PC-9 (cell line): ENCODE measurements around the gene BANP.

Source experiments
- EZH2 ChIP-seq: fragments of 200-600 bp; sonication (generic); IDR thresholded peaks from 2 replicates; pipeline ENCODE4 v1.8.0; 2017; ENCODE audit warnings: antibody characterized with exemption, low read depth
- TF ChIP-seq, protein P1 (sequence below): fragments of 200-600 bp; sonication (generic); conservative IDR thresholded peaks from 2 replicates; pipeline ENCODE4 v1.6.1; 2017; ENCODE audit warnings: mixed run types, antibody characterized with exemption, mild to moderate bottlenecking, moderate library complexity

DNA sequence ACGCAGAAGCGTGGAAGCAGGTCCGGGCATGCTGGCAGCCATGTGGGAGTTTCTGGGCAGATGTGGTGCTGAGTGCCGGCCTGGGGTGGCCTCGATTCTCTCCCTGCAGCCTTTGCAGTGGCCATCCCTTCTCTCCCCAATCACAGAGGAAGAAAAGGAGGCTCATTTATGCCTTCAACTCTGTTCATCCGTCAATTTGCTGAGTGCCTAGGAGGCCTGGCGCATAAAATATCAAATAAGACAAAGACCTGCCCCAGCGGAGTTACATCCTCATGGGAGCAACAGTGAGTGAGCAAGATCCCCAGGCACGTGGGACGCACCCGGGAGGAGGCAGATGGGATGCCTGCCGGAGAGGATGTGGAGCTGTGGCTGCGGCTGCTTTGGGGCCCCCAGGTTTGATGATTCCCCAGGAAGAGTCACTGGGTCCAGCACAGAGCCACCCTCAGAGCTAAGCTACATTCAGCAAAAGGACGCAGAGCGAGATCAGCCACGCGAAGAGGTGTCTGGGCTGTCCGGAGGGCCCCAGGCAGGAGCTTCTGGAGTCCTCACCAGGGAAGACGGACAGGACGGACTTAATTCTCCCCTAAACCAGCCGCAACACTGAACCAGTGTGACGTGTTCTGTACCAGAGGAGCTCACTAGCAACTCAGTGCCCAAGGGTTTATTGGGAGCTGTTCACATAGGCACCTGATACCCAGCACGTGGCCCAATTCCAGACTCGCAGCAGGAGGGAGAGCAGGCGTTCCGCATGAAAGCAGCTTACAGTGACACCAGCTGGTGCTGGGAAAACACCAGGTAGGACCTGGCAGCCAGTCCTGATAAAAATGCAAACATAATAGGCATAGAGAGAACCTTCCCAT is 26.2 kb upstream of the BANP start:
- TF ChIP-seq, protein P1, sequence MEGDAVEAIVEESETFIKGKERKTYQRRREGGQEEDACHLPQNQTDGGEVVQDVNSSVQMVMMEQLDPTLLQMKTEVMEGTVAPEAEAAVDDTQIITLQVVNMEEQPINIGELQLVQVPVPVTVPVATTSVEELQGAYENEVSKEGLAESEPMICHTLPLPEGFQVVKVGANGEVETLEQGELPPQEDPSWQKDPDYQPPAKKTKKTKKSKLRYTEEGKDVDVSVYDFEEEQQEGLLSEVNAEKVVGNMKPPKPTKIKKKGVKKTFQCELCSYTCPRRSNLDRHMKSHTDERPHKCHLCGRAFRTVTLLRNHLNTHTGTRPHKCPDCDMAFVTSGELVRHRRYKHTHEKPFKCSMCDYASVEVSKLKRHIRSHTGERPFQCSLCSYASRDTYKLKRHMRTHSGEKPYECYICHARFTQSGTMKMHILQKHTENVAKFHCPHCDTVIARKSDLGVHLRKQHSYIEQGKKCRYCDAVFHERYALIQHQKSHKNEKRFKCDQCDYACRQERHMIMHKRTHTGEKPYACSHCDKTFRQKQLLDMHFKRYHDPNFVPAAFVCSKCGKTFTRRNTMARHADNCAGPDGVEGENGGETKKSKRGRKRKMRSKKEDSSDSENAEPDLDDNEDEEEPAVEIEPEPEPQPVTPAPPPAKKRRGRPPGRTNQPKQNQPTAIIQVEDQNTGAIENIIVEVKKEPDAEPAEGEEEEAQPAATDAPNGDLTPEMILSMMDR = no peak
- TF ChIP-seq EZH2 = no peak
